Measurements from ENCODE around the gene VSNL1. TPM values are rescaled to one million over a fixed set of nuclear protein-coding genes. Genes with fewer than 3 reads are reported as not detected.

The VSNL1 gene
- total RNA-seq, 1 experiment from 2014 or later, result 9.9 TPM

- H3K9me3 Mint-ChIP-seq, result peaks cover 3 to 5% of the 10 kb centered on the region in 2 experiments; a peak in 3 of 5 replicates
- no peak for DNase-seq
- no peak overlapping the region for H3K27ac Mint-ChIP-seq
- no peak overlapping the region for H4K5ac ChIP-seq (ENCODE audit: insufficient read length, low read depth, low read length)
- WGBS (ENCODE audit: extremely low coverage, insufficient read length, low lambda C conversion rate), result no CpG with 5 or more reads among the region's 3 CpGs
- H4K91ac ChIP-seq (ENCODE audit: insufficient read length, low read depth, low read length), result no peak overlapping the region
- H3K9ac ChIP-seq (ENCODE audit: extremely low read depth, insufficient read length, low read length), result no peak overlapping the region
- TF ChIP-seq CTCF (conservative IDR thresholded peaks at IDR 0.05), result no peak
- no peak overlapping the region for H3K27ac ChIP-seq (ENCODE audit: insufficient read length, low read depth, low read length)
- no peak overlapping the region for H3T11ph ChIP-seq (ENCODE audit: low read length)
- no peak overlapping the region for H3K18ac ChIP-seq (ENCODE audit: insufficient read length, low read depth, low read length)
- H3K4ac ChIP-seq (ENCODE audit: low read depth, low read length), result no peak overlapping the region
- H2AFZ ChIP-seq (ENCODE audit: low read length), result no peak overlapping the region
- peaks cover 24 to 29% of the 10 kb centered on the region in 2 experiments for H3K4me1 Mint-ChIP-seq
- no peak overlapping the region for H2BK20ac ChIP-seq (ENCODE audit: low read depth, low read length, poor library complexity, severe bottlenecking)
- H3K4me2 ChIP-seq (ENCODE audit: insufficient read depth, insufficient read length, low read length), result no peak overlapping the region
- no peak overlapping the region for H2BK5ac ChIP-seq (ENCODE audit: insufficient read length, low read length)
- H3K23ac ChIP-seq (ENCODE audit: insufficient read length, low read depth, low read length), result no peak overlapping the region
- no peak overlapping the region for H3K4me3 Mint-ChIP-seq
- H3K23me2 ChIP-seq (ENCODE audit: insufficient read length, low read depth, low read length, poor library complexity, severe bottlenecking), result no peaks in the 10 kb centered on the region
- no peaks in the 10 kb centered on the region for H3K79me1 ChIP-seq (ENCODE audit: insufficient read depth, low read depth, low read length, poor library complexity, severe bottlenecking)
- no peak overlapping the region for H3K14ac ChIP-seq (ENCODE audit: insufficient read depth, low read length)
- no peaks in the 10 kb centered on the region for H3K27me3 ChIP-seq (ENCODE audit: insufficient read depth, low read length)
- no peaks in the 10 kb centered on the region; the same call in 1 of the 2 replicates for H3K4me1 ChIP-seq (ENCODE audit: insufficient read depth, low read length)
- H4K20me1 ChIP-seq (ENCODE audit: control insufficient read depth, insufficient read depth, insufficient read length), result no peaks in the 10 kb centered on the region
- no peaks in the 10 kb centered on the region for H3K79me2 ChIP-seq (ENCODE audit: insufficient read depth, low read length)
- no peak overlapping the region for H3K56ac ChIP-seq (ENCODE audit: insufficient read length, low read depth, low read length)
- no peaks in the 10 kb centered on the region for H3K27me3 Mint-ChIP-seq (ENCODE audit: low read depth)
- H2BK120ac ChIP-seq (ENCODE audit: low read depth, low read length, poor library complexity, severe bottlenecking), result no peak overlapping the region
- H3K36me3 Mint-ChIP-seq (ENCODE audit: insufficient read depth in 1 of 3, low read depth in 3 of 3), result peaks cover 5 to 14% (median 7%) of the 10 kb centered on the region in 3 experiments; a peak in 4 of 7 replicates
- H2BK15ac ChIP-seq (ENCODE audit: low read depth, low read length), result no peak overlapping the region
- H3K9me3 ChIP-seq (ENCODE audit: control insufficient read depth, low read depth, low read length), result no peaks in the 10 kb centered on the region
- H2AK5ac ChIP-seq (ENCODE audit: insufficient read length, low read length), result no peak overlapping the region
- H2BK12ac ChIP-seq (ENCODE audit: insufficient read length, low read depth, low read length), result no peak overlapping the region
- no peak overlapping the region for H4K8ac ChIP-seq (replicated peaks; ENCODE audit: insufficient read length, low read depth, low read length)
Observed at GRCh38 chr2:17636257-17636656, 95.8 kb downstream of the VSNL1 start.
